H1 (cell line): Measurements from ENCODE around the gene PLEKHA4. TPM values are rescaled to one million over a fixed set of nuclear protein-coding genes. Genes with fewer than 3 reads are reported as not detected.

Source experiments
- CTCF ChIA-PET: fragments of 300-600 bp; sonication (Branson Sonifier 250); formaldehyde crosslinking; loops from one replicate; lab custom pipeline; 2021; ENCODE audit not compliant: partially characterized antibody; lab: Charles Lee
- POLR2A ChIA-PET: fragments of 300-600 bp; sonication (Branson Sonifier 250); formaldehyde crosslinking; loops from one replicate; lab custom pipeline; 2021; ENCODE audit warnings: inconsistent platforms; ENCODE audit not compliant: partially characterized antibody; lab: Charles Lee
- DNase-seq, 2 experiments: peaks; one replicate each; pipeline versions ENCODE4 v3.0.0 to v3.0.0-alpha.2; 2010 to 2022; ENCODE audit warnings: low spot score in 2 of 2, low read depth in 1 of 2, mixed read lengths in 1 of 2
- FAIRE-seq: peaks from 2 replicates; lab custom pipeline; 2011; peaks lifted over from hg19 to GRCh38; lab: Jason Lieb, UNC
- H2AFZ ChIP-seq: 2 replicates; pipeline ENCODE4 v1.8.1; 2012; ENCODE audit warnings: low read length, inconsistent platforms
- H2AK5ac ChIP-seq: 2 replicates; pipeline ENCODE4 v1.6.1; 2013; ENCODE audit warnings: low read depth, low read length
- H2BK120ac ChIP-seq: replicated peaks from 2 replicates; pipeline ENCODE3; 2013; ENCODE audit warnings: low read depth, low read length, inconsistent platforms
- H2BK12ac ChIP-seq: 2 replicates; pipeline ENCODE4 v1.6.1; 2013; ENCODE audit warnings: low read depth, low read length
- H2BK15ac ChIP-seq: 2 replicates; pipeline ENCODE4 v1.6.1; 2013; ENCODE audit warnings: low read length
- H2BK20ac ChIP-seq: 2 replicates; pipeline ENCODE4 v1.6.1; 2013; ENCODE audit warnings: low read length
- H2BK5ac ChIP-seq: 2 replicates; pipeline ENCODE4 v1.6.1; 2013; ENCODE audit warnings: low read depth, low read length
- H3K14ac ChIP-seq: 2 replicates; pipeline ENCODE4 v1.6.1; 2013; ENCODE audit warnings: inconsistent platforms; ENCODE audit not compliant: insufficient read length
- H3K18ac ChIP-seq: 2 replicates; pipeline ENCODE4 v1.6.1; 2013; ENCODE audit warnings: low read length; ENCODE audit errors: extremely low read depth
- H3K23ac ChIP-seq: 2 replicates; pipeline ENCODE4 v1.6.1; 2013; ENCODE audit warnings: inconsistent platforms; ENCODE audit not compliant: insufficient read length
- H3K23me2 ChIP-seq: 2 replicates; pipeline ENCODE4 v1.6.1; 2013; ENCODE audit warnings: low read depth, low read length
- H3K27ac ChIP-seq: 2 replicates; pipeline ENCODE4 v1.6.1; 2011; ENCODE audit warnings: low read depth, low read length, inconsistent platforms
- H3K27me3 ChIP-seq, 4 experiments: replicated peaks in 1 of 4; 1 replicate in 1 of 4; 2 replicates in 3 of 4; pipeline versions ENCODE4 v1.6.1 to v1.8.1; 2011 to 2013; ENCODE audit warnings: low read length in 3 of 4, mild to moderate bottlenecking in 3 of 4, inconsistent platforms in 2 of 4, mixed read lengths in 2 of 4, moderate library complexity in 1 of 4; ENCODE audit not compliant: control insufficient read depth in 3 of 4, insufficient read depth in 3 of 4; ENCODE audit errors: extremely low read depth in 1 of 4
- H3K36me3 ChIP-seq, 4 experiments: 2 replicates each; pipeline versions ENCODE4 v1.6.1 to v1.8.1; 2011 to 2013; ENCODE audit warnings: mild to moderate bottlenecking in 4 of 4, low read length in 3 of 4, moderate library complexity in 2 of 4, control low read depth in 1 of 4, inconsistent platforms in 1 of 4; ENCODE audit not compliant: insufficient read depth in 4 of 4, control insufficient read depth in 2 of 4
- H3K4ac ChIP-seq: replicated peaks from 2 replicates; pipeline ENCODE3; 2013; ENCODE audit warnings: low read length, low read depth, mixed read lengths, inconsistent platforms; ENCODE audit not compliant: insufficient read length
- H3K4me1 ChIP-seq, 4 experiments: replicated peaks in 1 of 4; 1 replicate in 1 of 4; 2 replicates in 3 of 4; pipeline versions ENCODE4 v1.6.1 to v1.8.1; 2011 to 2013; ENCODE audit warnings: low read length in 3 of 4, inconsistent platforms in 2 of 4, mixed read lengths in 1 of 4; ENCODE audit not compliant: insufficient read depth in 4 of 4, control insufficient read depth in 3 of 4
- H3K4me2 ChIP-seq, 2 experiments: 2 replicates each; pipeline versions ENCODE4 v1.6.1 to v1.8.1; 2011 to 2013; ENCODE audit warnings: low read depth in 2 of 2, low read length in 2 of 2, control low read depth in 1 of 2, inconsistent platforms in 1 of 2, mild to moderate bottlenecking in 1 of 2; ENCODE audit not compliant: insufficient read depth in 1 of 2
- H3K4me3 ChIP-seq, 4 experiments: fragments of 200-600, 300-600 bp in 1 of 4; sonication (generic), shearing (Covaris generic), sonication (Bioruptor Twin) in 1 of 4; 2 replicates each; pipeline versions ENCODE4 v1.5.1 to v1.8.1; 2011 to 2016; ENCODE audit warnings: low read length in 4 of 4, low read depth in 3 of 4, control low read depth in 2 of 4, inconsistent platforms in 2 of 4, mild to moderate bottlenecking in 2 of 4, mixed read lengths in 1 of 4, moderate library complexity in 1 of 4; ENCODE audit not compliant: insufficient read depth in 2 of 4; ENCODE audit errors: extremely low read depth in 1 of 4
- H3K56ac ChIP-seq: replicated peaks from 2 replicates; pipeline ENCODE3; 2013; ENCODE audit warnings: low read depth, mild to moderate bottlenecking, mixed read lengths, low read length, inconsistent platforms; ENCODE audit not compliant: insufficient read length
- H3K79me1 ChIP-seq: 2 replicates; pipeline ENCODE4 v1.6.1; 2013; ENCODE audit warnings: low read depth, low read length, control low read depth
- H3K79me2 ChIP-seq, 2 experiments: 2 replicates each; pipeline versions ENCODE4 v1.6.1 to v1.8.1; 2012 to 2013; ENCODE audit warnings: low read length in 2 of 2, mild to moderate bottlenecking in 2 of 2, inconsistent platforms in 1 of 2; ENCODE audit not compliant: insufficient read depth in 2 of 2, control insufficient read depth in 1 of 2
- H3K9ac ChIP-seq, 4 experiments: replicated peaks in 1 of 4; 1 replicate in 1 of 4; 2 replicates in 3 of 4; pipeline versions ENCODE4 v1.6.1 to v1.8.1; 2011 to 2013; ENCODE audit warnings: low read depth in 3 of 4, low read length in 3 of 4, control low read depth in 2 of 4, mild to moderate bottlenecking in 2 of 4, moderate library complexity in 2 of 4, inconsistent platforms in 1 of 4; ENCODE audit errors: extremely low read depth in 1 of 4
- H3K9me3 ChIP-seq, 2 experiments: 2 replicates each; pipeline versions ENCODE4 v1.6.1 to v1.8.1; 2012 to 2013; ENCODE audit warnings: mild to moderate bottlenecking in 2 of 2, moderate library complexity in 2 of 2, control low read depth in 1 of 2, inconsistent platforms in 1 of 2, low read depth in 1 of 2, low read length in 1 of 2, mixed read lengths in 1 of 2; ENCODE audit not compliant: insufficient read depth in 2 of 2
- H4K20me1 ChIP-seq, 2 experiments: replicated peaks in 1 of 2; 2 replicates each; pipeline versions ENCODE3 to v1.8.1; 2011 to 2013; ENCODE audit warnings: inconsistent platforms in 2 of 2, low read length in 2 of 2, mild to moderate bottlenecking in 1 of 2; ENCODE audit not compliant: insufficient read depth in 2 of 2, control insufficient read depth in 1 of 2
- H4K5ac ChIP-seq: 2 replicates; pipeline ENCODE4 v1.6.1; 2013; ENCODE audit warnings: low read length, low read depth, mixed read lengths, inconsistent platforms; ENCODE audit not compliant: insufficient read length
- H4K8ac ChIP-seq: 2 replicates; pipeline ENCODE4 v1.8.0; 2013; ENCODE audit warnings: mild to moderate bottlenecking, moderate library complexity, low read length, inconsistent platforms; ENCODE audit not compliant: insufficient read depth; ENCODE audit errors: extremely low read depth
- H4K91ac ChIP-seq: replicated peaks from 2 replicates; pipeline ENCODE3; 2013; ENCODE audit warnings: low read length, mixed read lengths, inconsistent platforms; ENCODE audit not compliant: insufficient read length
- ASH2L ChIP-seq: fragments of 200-600, 300-600 bp; sonication (generic); IDR thresholded peaks from one replicate; pipeline ENCODE4 v1.7.1; 2017; ENCODE audit warnings: low read length
- BACH1 ChIP-seq: IDR thresholded peaks from 2 replicates; pipeline ENCODE4 v1.6.1; 2012; ENCODE audit warnings: low read length, improper control_type of control experiment
- CBX5 ChIP-seq: fragments of 300-800, 300-1000 bp; sonication (generic); IDR thresholded peaks from 2 replicates; pipeline ENCODE4 v1.7.1; 2016; ENCODE audit warnings: antibody characterized with exemption, low read length, low read depth
- FOSL1 ChIP-seq: IDR thresholded peaks from 2 replicates; pipeline ENCODE4 v1.6.1; 2011; ENCODE audit warnings: mild to moderate bottlenecking, low read depth, low read length, moderate library complexity; ENCODE audit not compliant: insufficient read depth
- JUN ChIP-seq: IDR thresholded peaks from 2 replicates; pipeline ENCODE4 v1.6.1; 2011; ENCODE audit warnings: low read depth, mild to moderate bottlenecking, improper control_type of control experiment, low read length
- KDM1A ChIP-seq: fragments of 200-600, 300-600 bp; sonication (generic); IDR thresholded peaks from 2 replicates; pipeline ENCODE4 v1.7.1; 2016; ENCODE audit warnings: mild to moderate bottlenecking, low read length, borderline replicate concordance
- MAX ChIP-seq: IDR thresholded peaks from 2 replicates; pipeline ENCODE4 v1.6.1; 2012; ENCODE audit warnings: inconsistent platforms
- NRF1 ChIP-seq: IDR thresholded peaks from 2 replicates; pipeline ENCODE4 v1.6.1; 2011; ENCODE audit warnings: mild to moderate bottlenecking, low read depth, low read length, improper control_type of control experiment
- PHF8 ChIP-seq: fragments of 200-600 bp; sonication (generic); conservative IDR thresholded peaks from 2 replicates; pipeline ENCODE4 v1.7.1; 2012; ENCODE audit warnings: low read depth, mild to moderate bottlenecking, inconsistent platforms, low read length, moderate library complexity
- SIX5 ChIP-seq: IDR thresholded peaks from 2 replicates; pipeline ENCODE4 v1.6.1; 2011; ENCODE audit warnings: mild to moderate bottlenecking, low read depth, low read length
- SP1 ChIP-seq: IDR thresholded peaks from 2 replicates; pipeline ENCODE4 v1.6.1; 2011; ENCODE audit warnings: low read depth, low read length
- SRF ChIP-seq: IDR thresholded peaks from 2 replicates; pipeline ENCODE4 v1.6.1; 2011; ENCODE audit warnings: mild to moderate bottlenecking, low read depth, low read length, moderate library complexity
- SUZ12 ChIP-seq: fragments of 200-600 bp; sonication (generic); IDR thresholded peaks from 2 replicates; pipeline ENCODE4 v1.6.1; 2012; ENCODE audit warnings: mild to moderate bottlenecking, inconsistent platforms, low read length, moderate library complexity, mixed read lengths
- WGBS, 2 experiments: shearing (Covaris generic) in 1 of 2; methylation state at CpG; one replicate each; pipeline versions ENCODE4 v1.1.6 to v1.1.7; 2013 to 2015; ENCODE audit warnings: low lambda C conversion rate in 2 of 2, mixed read lengths in 2 of 2, inconsistent platforms in 1 of 2, low coverage in 1 of 2, missing lambda C conversion rate in 1 of 2; ENCODE audit not compliant: insufficient replicate concordance in 2 of 2, insufficient coverage in 1 of 2, insufficient read length in 1 of 2; ENCODE audit errors: extremely low coverage in 1 of 2, missing lambda C conversion rate in 1 of 2; 5-methylcytosine and 5-hydroxymethylcytosine counted together
- polyA plus RNA-seq, 7 experiments: library from polyadenylated mRNA; depleted of rRNA in 3 of 7; stranded (reverse) in 5 of 7; unstranded in 2 of 7; fragments of >200 nt in 5 of 7; fragments of 200-250 nt in 2 of 7; gene quantifications; 1 replicate in 5 of 7; 2 replicates in 1 of 7; 4 replicates in 1 of 7; pipeline versions ENCODE4 v1.2.1 to v1.2.3, GENCODE V29; 2011 to 2013; ENCODE audit warnings: missing spikeins in 2 of 7, mixed read lengths in 2 of 7
- total RNA-seq: library from RNA; stranded (reverse); fragmentation: NEBNext Ultra II Directional; extraction: Animal tissue kit (Norgen Biotek cat#: 25700); gene quantifications from 2 replicates; pipeline ENCODE4 v1.2.1, GENCODE V29; 2021

PLEKHA4 gene
- total and polyA plus RNA-seq, 2 of the 8 experiments (the other 6 are each of a cell fraction or from before 2014, with no cell fraction given): 8.2 to 18.0 TPM

GRCh38 chr19:48822514-48822913 lies 45.9 kb downstream of the PLEKHA4 start:
- no peak overlapping the region for H3K23ac ChIP-seq
- no peak overlapping the region for H2BK20ac ChIP-seq
- no peak overlapping the region for H2AFZ ChIP-seq
- peak overlapping the region; percentile 71; the same call in 1 of the 2 replicates for H2AK5ac ChIP-seq
- H3K79me1 ChIP-seq: no peaks in the 10 kb centered on the region
- H3K27ac ChIP-seq: no peak overlapping the region
- ChIA-PET CTCF (no interaction called here), POLR2A (no interaction called here)
- 0 out of 2 replicates have a peak overlapping the region, but pooled peaks have one; percentile 53 for H2BK5ac ChIP-seq
- H4K91ac ChIP-seq: no peak overlapping the region
- H3K36me3 ChIP-seq: peaks cover 0 to 10% (median 2%) of the 10 kb centered on the region in 4 experiments; a peak in 3 of 8 replicates
- H3K4me3 ChIP-seq: no peak overlapping the region
- H3K23me2 ChIP-seq: peaks cover 14% of the 10 kb centered on the region; the same call in 1 of the 2 replicates
- H3K79me2 ChIP-seq: no peaks in the 10 kb centered on the region; a peak in 1 of 4 replicates
- H2BK120ac ChIP-seq: no peak overlapping the region
- no peak overlapping the region for H3K14ac ChIP-seq
- WGBS, 2 experiments: 94 to 100% methylated on average over 2 of the region's 2 CpGs
- H3K4ac ChIP-seq: no peak overlapping the region
- no peak for FAIRE-seq
- H2BK15ac ChIP-seq: no peak overlapping the region
- no peaks in the 10 kb centered on the region for H3K27me3 ChIP-seq
- no peak overlapping the region; a peak in 1 of 7 replicates for H3K9ac ChIP-seq
- H2BK12ac ChIP-seq: 0 out of 2 replicates have a peak overlapping the region, but pooled peaks have one; percentile 1
- H3K18ac ChIP-seq: no peak overlapping the region
- H3K4me2 ChIP-seq: no peak overlapping the region
- TF ChIP-seq MAX (no peak), FOSL1 (no peak), NRF1 (no peak), BACH1 (no peak), CBX5 (no peak), SUZ12 (no peak), ASH2L (no peak), SIX5 (no peak), PHF8 (no peak), SP1 (no peak), KDM1A (no peak), SRF (no peak), JUN (no peak)
- no peak for DNase-seq
- no peak overlapping the region for H4K8ac ChIP-seq
- no peak overlapping the region for H4K5ac ChIP-seq
- H3K9me3 ChIP-seq: no peaks in the 10 kb centered on the region
- H3K56ac ChIP-seq: peak overlapping the region; percentile 97
- peaks cover 0 to 14% of the 10 kb centered on the region in 2 experiments for H4K20me1 ChIP-seq
- H3K4me1 ChIP-seq: no peaks in the 10 kb centered on the region
